WTC11 (cell line): Measurements from ENCODE around the gene RNASE4. TPM values are rescaled to one million over a fixed set of nuclear protein-coding genes. Genes with fewer than 3 reads are reported as not detected.
A peak's percentile ranks its signal among the peaks of the same experiment; 100 is the strongest.

Source experiments
- ATAC-seq: fragments of 200-7000 bp; cut with Tn5 transposase; 2 replicates; pipeline ENCODE4 v1.10.0; 2021; ENCODE audit warnings: mild to moderate bottlenecking, moderate library complexity
- CTCF ChIA-PET: fragments of 300-600 bp; sonication (Branson Sonifier 250); formaldehyde crosslinking; loops from one replicate; lab custom pipeline; 2021; ENCODE audit warnings: antibody characterized with exemption; lab: Charles Lee
- POLR2A ChIA-PET: fragments of 350-600 bp; sonication (Branson Sonifier 250); formaldehyde crosslinking; loops from one replicate; lab custom pipeline; 2021; ENCODE audit warnings: antibody characterized with exemption; lab: Charles Lee
- DNase-seq: peaks from one replicate; pipeline ENCODE4 v3.0.0; 2021; ENCODE audit warnings: low spot score
- H3K27ac Mint-ChIP-seq: 2 replicates; pipeline ENCODE4 v1.8.0; 2021; ENCODE audit warnings: mixed read lengths
- H3K27me3 Mint-ChIP-seq: 2 replicates; pipeline ENCODE4 v1.8.0; 2021; ENCODE audit warnings: low read depth, mild to moderate bottlenecking, moderate library complexity, mixed read lengths
- H3K36me3 Mint-ChIP-seq: 2 replicates; pipeline ENCODE4 v1.8.0; 2021; ENCODE audit warnings: mixed read lengths
- H3K4me1 Mint-ChIP-seq: 2 replicates; pipeline ENCODE4 v1.8.0; 2022; ENCODE audit warnings: mixed read lengths
- H3K4me3 Mint-ChIP-seq: 2 replicates; pipeline ENCODE4 v1.8.0; 2021; ENCODE audit warnings: mild to moderate bottlenecking, moderate library complexity, mixed read lengths
- H3K9me3 Mint-ChIP-seq: 2 replicates; pipeline ENCODE4 v1.8.0; 2021; ENCODE audit warnings: mixed read lengths
- CBFB ChIP-seq: sonication (generic); formaldehyde crosslinking; IDR thresholded peaks from 2 replicates; pipeline ENCODE4 v1.8.1; 2022; ENCODE audit warnings: mild to moderate bottlenecking, low read depth, missing genetic modification reagents
- GTF2I ChIP-seq: fragments of 250-450 bp; sonication (Bioruptor Pico); conservative IDR thresholded peaks from 2 replicates; pipeline ENCODE4 v1.4.0; 2021; ENCODE audit warnings: mild to moderate bottlenecking
- MYBL2 ChIP-seq: sonication (generic); formaldehyde crosslinking; IDR thresholded peaks from 2 replicates; pipeline ENCODE4 v1.8.1; 2023; ENCODE audit warnings: mild to moderate bottlenecking, moderate library complexity, missing genetic modification reagents
- NFYB ChIP-seq: sonication (generic); formaldehyde crosslinking; conservative IDR thresholded peaks from 2 replicates; pipeline ENCODE4 v1.8.0; 2022; ENCODE audit warnings: low read depth, missing genetic modification reagents
- NR3C1 ChIP-seq: sonication (generic); formaldehyde crosslinking; conservative IDR thresholded peaks from 2 replicates; pipeline ENCODE4 v1.8.1; 2023; ENCODE audit warnings: low read depth, mild to moderate bottlenecking, missing genetic modification reagents
- SP1 ChIP-seq: sonication (generic); formaldehyde crosslinking; conservative IDR thresholded peaks from 2 replicates; pipeline ENCODE4 v1.8.1; 2022; ENCODE audit warnings: missing genetic modification reagents
- TCF7 ChIP-seq: sonication (generic); formaldehyde crosslinking; IDR thresholded peaks from 2 replicates; pipeline ENCODE4 v1.8.0; 2022; ENCODE audit warnings: mild to moderate bottlenecking, low read depth, missing genetic modification reagents, moderate library complexity
- ZNF396 ChIP-seq: fragments of 250-450 bp; sonication (Bioruptor Pico); IDR thresholded peaks from 2 replicates; pipeline ENCODE4 v1.8.0; 2021; ENCODE audit warnings: mild to moderate bottlenecking, moderate library complexity, borderline replicate concordance
- total RNA-seq: library from RNA; stranded (reverse); gene quantifications from 3 replicates; pipeline ENCODE4 v1.2.3, GENCODE V29; 2021
- TF ChIP-seq, protein P1 (sequence below): sonication (generic); formaldehyde crosslinking; conservative IDR thresholded peaks from 2 replicates; pipeline ENCODE4 v1.8.1; 2023; ENCODE audit warnings: mild to moderate bottlenecking, low read depth, missing genetic modification reagents, moderate library complexity
- TF ChIP-seq, protein P2 (sequence below): fragments of 200-600 bp; IDR thresholded peaks from 2 replicates; pipeline ENCODE4 v1.8.0; 2022; ENCODE audit warnings: antibody characterized with exemption
- TF ChIP-seq, protein P3 (sequence below): sonication (generic); formaldehyde crosslinking; IDR thresholded peaks from 2 replicates; pipeline ENCODE4 v1.8.1; 2023; ENCODE audit warnings: mild to moderate bottlenecking, missing genetic modification reagents, borderline replicate concordance
- TF ChIP-seq, protein P4 (sequence below): sonication (generic); formaldehyde crosslinking; IDR thresholded peaks from 2 replicates; pipeline ENCODE4 v1.8.0; 2022; ENCODE audit warnings: mild to moderate bottlenecking, missing genetic modification reagents
- TF ChIP-seq, protein P5 (sequence below): fragments of 250-450 bp; sonication (Bioruptor Pico); IDR thresholded peaks from 2 replicates; pipeline ENCODE4 v1.9.0; 2021; ENCODE audit warnings: moderate library complexity, mild to moderate bottlenecking, inconsistent platforms, borderline replicate concordance
- TF ChIP-seq, protein P6 (sequence below): sonication (generic); formaldehyde crosslinking; IDR thresholded peaks from 2 replicates; pipeline ENCODE4 v1.8.0; 2023; ENCODE audit warnings: missing genetic modification reagents, mild to moderate bottlenecking, borderline replicate concordance
- TF ChIP-seq, protein P7 (sequence below): sonication (generic); formaldehyde crosslinking; IDR thresholded peaks from 2 replicates; pipeline ENCODE4 v1.8.0; 2022; ENCODE audit warnings: missing genetic modification reagents

Gene RNASE4
- total RNA-seq, 1 experiment from 2014 or later = 2.8 TPM

DNA sequence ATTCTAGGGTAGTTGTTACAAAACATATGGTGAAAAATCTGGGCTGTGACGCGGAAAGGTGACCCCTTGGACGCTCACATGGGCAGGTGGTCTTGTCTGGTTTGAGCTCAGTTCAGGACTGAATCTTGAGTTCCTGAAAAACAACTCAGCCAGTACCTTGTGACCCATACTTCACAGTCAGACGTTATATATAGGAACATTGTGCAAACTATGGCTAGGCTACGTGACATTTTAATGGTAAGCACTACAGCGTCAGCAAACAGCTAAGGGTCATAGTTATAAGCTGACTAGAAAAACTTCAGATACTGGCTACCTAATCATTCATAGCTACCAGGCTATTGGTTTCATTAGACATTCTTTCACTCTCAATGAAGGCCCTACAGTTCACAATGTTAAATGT lies 46.5 kb downstream of the RNASE4 start:
- H3K27ac Mint-ChIP-seq = no peak overlapping the region
- no peak for ATAC-seq

DNA sequence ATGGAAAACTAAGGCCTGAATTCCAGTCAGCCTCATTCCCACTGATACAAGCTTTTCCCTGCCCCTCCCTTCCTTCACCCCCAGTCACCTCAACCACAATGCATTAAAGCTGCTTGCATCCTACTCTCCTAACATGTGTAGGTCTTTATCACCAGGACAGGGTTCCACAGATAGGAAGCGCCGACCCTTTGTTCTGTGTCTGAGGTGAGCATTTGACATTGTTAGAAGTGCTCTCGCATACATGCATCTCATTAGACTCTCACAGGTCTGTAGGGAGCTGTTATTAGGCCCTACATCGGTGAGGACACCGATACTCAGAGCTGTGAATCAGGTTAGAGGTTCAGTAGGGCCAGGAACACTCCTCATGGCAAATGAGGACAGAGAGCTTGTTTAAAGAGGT lies 48.1 kb downstream of the RNASE4 start:
- H3K4me1 Mint-ChIP-seq = peaks cover 16% of the 10 kb centered on the region
- H3K36me3 Mint-ChIP-seq = no peaks in the 10 kb centered on the region
- no peak overlapping the region for H3K27ac Mint-ChIP-seq
- no peak overlapping the region for H3K4me3 Mint-ChIP-seq
- DNase-seq = no peak
- peak; percentile 57; the same call in 1 of the 2 replicates for ATAC-seq
- TF ChIP-seq NR3C1 (CRISPR knock-in tag) = no peak
- no peak for TF ChIP-seq NFYB
- TF ChIP-seq, protein P1, sequence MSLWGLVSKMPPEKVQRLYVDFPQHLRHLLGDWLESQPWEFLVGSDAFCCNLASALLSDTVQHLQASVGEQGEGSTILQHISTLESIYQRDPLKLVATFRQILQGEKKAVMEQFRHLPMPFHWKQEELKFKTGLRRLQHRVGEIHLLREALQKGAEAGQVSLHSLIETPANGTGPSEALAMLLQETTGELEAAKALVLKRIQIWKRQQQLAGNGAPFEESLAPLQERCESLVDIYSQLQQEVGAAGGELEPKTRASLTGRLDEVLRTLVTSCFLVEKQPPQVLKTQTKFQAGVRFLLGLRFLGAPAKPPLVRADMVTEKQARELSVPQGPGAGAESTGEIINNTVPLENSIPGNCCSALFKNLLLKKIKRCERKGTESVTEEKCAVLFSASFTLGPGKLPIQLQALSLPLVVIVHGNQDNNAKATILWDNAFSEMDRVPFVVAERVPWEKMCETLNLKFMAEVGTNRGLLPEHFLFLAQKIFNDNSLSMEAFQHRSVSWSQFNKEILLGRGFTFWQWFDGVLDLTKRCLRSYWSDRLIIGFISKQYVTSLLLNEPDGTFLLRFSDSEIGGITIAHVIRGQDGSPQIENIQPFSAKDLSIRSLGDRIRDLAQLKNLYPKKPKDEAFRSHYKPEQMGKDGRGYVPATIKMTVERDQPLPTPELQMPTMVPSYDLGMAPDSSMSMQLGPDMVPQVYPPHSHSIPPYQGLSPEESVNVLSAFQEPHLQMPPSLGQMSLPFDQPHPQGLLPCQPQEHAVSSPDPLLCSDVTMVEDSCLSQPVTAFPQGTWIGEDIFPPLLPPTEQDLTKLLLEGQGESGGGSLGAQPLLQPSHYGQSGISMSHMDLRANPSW (CRISPR knock-in tag) = no peak
- TF ChIP-seq CBFB (CRISPR knock-in tag) = no peak
- TF ChIP-seq, protein P2, sequence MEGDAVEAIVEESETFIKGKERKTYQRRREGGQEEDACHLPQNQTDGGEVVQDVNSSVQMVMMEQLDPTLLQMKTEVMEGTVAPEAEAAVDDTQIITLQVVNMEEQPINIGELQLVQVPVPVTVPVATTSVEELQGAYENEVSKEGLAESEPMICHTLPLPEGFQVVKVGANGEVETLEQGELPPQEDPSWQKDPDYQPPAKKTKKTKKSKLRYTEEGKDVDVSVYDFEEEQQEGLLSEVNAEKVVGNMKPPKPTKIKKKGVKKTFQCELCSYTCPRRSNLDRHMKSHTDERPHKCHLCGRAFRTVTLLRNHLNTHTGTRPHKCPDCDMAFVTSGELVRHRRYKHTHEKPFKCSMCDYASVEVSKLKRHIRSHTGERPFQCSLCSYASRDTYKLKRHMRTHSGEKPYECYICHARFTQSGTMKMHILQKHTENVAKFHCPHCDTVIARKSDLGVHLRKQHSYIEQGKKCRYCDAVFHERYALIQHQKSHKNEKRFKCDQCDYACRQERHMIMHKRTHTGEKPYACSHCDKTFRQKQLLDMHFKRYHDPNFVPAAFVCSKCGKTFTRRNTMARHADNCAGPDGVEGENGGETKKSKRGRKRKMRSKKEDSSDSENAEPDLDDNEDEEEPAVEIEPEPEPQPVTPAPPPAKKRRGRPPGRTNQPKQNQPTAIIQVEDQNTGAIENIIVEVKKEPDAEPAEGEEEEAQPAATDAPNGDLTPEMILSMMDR = no peak
- TF ChIP-seq, protein P3, sequence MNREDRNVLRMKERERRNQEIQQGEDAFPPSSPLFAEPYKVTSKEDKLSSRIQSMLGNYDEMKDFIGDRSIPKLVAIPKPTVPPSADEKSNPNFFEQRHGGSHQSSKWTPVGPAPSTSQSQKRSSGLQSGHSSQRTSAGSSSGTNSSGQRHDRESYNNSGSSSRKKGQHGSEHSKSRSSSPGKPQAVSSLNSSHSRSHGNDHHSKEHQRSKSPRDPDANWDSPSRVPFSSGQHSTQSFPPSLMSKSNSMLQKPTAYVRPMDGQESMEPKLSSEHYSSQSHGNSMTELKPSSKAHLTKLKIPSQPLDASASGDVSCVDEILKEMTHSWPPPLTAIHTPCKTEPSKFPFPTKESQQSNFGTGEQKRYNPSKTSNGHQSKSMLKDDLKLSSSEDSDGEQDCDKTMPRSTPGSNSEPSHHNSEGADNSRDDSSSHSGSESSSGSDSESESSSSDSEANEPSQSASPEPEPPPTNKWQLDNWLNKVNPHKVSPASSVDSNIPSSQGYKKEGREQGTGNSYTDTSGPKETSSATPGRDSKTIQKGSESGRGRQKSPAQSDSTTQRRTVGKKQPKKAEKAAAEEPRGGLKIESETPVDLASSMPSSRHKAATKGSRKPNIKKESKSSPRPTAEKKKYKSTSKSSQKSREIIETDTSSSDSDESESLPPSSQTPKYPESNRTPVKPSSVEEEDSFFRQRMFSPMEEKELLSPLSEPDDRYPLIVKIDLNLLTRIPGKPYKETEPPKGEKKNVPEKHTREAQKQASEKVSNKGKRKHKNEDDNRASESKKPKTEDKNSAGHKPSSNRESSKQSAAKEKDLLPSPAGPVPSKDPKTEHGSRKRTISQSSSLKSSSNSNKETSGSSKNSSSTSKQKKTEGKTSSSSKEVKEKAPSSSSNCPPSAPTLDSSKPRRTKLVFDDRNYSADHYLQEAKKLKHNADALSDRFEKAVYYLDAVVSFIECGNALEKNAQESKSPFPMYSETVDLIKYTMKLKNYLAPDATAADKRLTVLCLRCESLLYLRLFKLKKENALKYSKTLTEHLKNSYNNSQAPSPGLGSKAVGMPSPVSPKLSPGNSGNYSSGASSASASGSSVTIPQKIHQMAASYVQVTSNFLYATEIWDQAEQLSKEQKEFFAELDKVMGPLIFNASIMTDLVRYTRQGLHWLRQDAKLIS = no peak
- TF ChIP-seq, protein P4, sequence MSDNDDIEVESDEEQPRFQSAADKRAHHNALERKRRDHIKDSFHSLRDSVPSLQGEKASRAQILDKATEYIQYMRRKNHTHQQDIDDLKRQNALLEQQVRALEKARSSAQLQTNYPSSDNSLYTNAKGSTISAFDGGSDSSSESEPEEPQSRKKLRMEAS (CRISPR knock-in tag) = no peak
- POLR2A ChIA-PET = interaction anchor here (0.9 kb wide), 1 partner anchor 25 kb away, joined by 3 read pairs; no protein-coding TSS in a partner anchor
- no peaks in the 10 kb centered on the region for H3K9me3 Mint-ChIP-seq
- no peaks in the 10 kb centered on the region; the same call in 1 of the 2 replicates for H3K27me3 Mint-ChIP-seq
- CTCF ChIA-PET = interaction anchor here (0.7 to 1.5 kb wide), 6 partner anchors 10 to 238 kb away, joined by 3 to 10 read pairs (median 4); no protein-coding TSS in a partner anchor

More for the DNA sequence above, 46.5 kb downstream of the RNASE4 start:
- H3K9me3 Mint-ChIP-seq = no peaks in the 10 kb centered on the region
- H3K4me3 Mint-ChIP-seq = no peak overlapping the region
- DNase-seq = no peak
- ChIA-PET CTCF (interaction anchor here (0.7 to 1.7 kb wide), 2 partner anchors 17 to 27 kb away, joined by 3 to 6 read pairs; no protein-coding TSS in a partner anchor), POLR2A (no interaction called here)
- H3K36me3 Mint-ChIP-seq = no peaks in the 10 kb centered on the region
- peaks cover 16% of the 10 kb centered on the region for H3K4me1 Mint-ChIP-seq
- TF ChIP-seq SP1 (no peak), GTF2I (CRISPR knock-in tag) (no peak), MYBL2 (CRISPR knock-in tag) (no peak), ZNF396 (CRISPR knock-in tag) (no peak), TCF7 (no peak)
- TF ChIP-seq, protein P5, sequence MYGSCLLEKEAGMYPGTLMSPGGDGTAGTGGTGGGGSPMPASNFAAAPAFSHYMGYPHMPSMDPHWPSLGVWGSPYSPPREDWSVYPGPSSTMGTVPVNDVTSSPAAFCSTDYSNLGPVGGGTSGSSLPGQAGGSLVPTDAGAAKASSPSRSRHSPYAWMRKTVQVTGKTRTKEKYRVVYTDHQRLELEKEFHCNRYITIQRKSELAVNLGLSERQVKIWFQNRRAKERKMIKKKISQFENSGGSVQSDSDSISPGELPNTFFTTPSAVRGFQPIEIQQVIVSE (CRISPR knock-in tag) = no peak
- TF ChIP-seq, protein P6, sequence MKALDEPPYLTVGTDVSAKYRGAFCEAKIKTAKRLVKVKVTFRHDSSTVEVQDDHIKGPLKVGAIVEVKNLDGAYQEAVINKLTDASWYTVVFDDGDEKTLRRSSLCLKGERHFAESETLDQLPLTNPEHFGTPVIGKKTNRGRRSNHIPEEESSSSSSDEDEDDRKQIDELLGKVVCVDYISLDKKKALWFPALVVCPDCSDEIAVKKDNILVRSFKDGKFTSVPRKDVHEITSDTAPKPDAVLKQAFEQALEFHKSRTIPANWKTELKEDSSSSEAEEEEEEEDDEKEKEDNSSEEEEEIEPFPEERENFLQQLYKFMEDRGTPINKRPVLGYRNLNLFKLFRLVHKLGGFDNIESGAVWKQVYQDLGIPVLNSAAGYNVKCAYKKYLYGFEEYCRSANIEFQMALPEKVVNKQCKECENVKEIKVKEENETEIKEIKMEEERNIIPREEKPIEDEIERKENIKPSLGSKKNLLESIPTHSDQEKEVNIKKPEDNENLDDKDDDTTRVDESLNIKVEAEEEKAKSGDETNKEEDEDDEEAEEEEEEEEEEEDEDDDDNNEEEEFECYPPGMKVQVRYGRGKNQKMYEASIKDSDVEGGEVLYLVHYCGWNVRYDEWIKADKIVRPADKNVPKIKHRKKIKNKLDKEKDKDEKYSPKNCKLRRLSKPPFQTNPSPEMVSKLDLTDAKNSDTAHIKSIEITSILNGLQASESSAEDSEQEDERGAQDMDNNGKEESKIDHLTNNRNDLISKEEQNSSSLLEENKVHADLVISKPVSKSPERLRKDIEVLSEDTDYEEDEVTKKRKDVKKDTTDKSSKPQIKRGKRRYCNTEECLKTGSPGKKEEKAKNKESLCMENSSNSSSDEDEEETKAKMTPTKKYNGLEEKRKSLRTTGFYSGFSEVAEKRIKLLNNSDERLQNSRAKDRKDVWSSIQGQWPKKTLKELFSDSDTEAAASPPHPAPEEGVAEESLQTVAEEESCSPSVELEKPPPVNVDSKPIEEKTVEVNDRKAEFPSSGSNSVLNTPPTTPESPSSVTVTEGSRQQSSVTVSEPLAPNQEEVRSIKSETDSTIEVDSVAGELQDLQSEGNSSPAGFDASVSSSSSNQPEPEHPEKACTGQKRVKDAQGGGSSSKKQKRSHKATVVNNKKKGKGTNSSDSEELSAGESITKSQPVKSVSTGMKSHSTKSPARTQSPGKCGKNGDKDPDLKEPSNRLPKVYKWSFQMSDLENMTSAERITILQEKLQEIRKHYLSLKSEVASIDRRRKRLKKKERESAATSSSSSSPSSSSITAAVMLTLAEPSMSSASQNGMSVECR = no peak
- TF ChIP-seq, protein P7, sequence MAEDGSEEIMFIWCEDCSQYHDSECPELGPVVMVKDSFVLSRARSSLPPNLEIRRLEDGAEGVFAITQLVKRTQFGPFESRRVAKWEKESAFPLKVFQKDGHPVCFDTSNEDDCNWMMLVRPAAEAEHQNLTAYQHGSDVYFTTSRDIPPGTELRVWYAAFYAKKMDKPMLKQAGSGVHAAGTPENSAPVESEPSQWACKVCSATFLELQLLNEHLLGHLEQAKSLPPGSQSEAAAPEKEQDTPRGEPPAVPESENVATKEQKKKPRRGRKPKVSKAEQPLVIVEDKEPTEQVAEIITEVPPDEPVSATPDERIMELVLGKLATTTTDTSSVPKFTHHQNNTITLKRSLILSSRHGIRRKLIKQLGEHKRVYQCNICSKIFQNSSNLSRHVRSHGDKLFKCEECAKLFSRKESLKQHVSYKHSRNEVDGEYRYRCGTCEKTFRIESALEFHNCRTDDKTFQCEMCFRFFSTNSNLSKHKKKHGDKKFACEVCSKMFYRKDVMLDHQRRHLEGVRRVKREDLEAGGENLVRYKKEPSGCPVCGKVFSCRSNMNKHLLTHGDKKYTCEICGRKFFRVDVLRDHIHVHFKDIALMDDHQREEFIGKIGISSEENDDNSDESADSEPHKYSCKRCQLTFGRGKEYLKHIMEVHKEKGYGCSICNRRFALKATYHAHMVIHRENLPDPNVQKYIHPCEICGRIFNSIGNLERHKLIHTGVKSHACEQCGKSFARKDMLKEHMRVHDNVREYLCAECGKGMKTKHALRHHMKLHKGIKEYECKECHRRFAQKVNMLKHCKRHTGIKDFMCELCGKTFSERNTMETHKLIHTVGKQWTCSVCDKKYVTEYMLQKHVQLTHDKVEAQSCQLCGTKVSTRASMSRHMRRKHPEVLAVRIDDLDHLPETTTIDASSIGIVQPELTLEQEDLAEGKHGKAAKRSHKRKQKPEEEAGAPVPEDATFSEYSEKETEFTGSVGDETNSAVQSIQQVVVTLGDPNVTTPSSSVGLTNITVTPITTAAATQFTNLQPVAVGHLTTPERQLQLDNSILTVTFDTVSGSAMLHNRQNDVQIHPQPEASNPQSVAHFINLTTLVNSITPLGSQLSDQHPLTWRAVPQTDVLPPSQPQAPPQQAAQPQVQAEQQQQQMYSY = no peak
- peaks cover 5% of the 10 kb centered on the region; the same call in 1 of the 2 replicates for H3K27me3 Mint-ChIP-seq
